ENCODE data around the gene WNT5B.
A peak's percentile ranks its signal among the peaks of the same experiment; 100 is the strongest.

Gene WNT5B

GRCh38 chr12:1628666-1629337 lies at the start of gene WNT5B:
TSS of gene WNT5B (plus strand) at chr12:1629231. CDS start at chr12:1631355, 2,124 bp downstream.
- DNase-seq = no peak

DNA sequence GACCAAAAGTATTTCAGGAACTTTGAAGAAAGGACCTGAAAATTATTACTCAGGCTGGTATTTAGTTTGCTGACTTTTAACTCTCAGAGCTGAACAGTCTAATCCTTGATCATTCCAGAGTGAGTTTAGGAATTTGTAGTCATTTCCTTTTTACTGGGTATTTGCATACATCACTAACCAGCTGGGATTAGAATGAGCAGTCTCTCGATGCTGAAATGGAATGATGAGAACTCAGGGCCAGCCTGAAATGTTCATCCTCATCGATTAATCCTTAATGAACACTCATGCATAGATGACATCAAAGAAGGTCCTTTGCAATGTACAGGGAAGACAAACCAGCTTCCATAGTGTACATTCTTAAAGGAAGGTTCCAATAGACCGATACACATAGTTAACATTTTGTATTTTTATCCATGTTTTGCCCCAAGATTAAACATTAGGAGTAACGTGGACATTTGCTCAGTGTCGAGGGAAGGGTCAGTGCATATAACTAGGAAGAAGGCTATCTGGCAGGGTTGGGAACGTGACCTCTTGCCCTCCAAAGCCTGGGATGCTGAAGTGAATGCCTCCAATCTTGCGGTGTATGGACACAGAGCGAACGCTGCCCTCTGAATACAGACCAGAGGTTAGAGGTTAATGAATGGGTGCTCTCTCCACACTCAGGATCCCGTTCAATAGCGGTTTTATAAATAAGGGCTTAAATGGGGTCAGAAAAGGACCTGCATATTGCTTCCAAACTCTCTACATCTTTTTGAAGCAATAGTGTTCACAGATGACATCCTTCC lies 49.2 kb upstream of the WNT5B start:
- DNase-seq = no peak

DNA sequence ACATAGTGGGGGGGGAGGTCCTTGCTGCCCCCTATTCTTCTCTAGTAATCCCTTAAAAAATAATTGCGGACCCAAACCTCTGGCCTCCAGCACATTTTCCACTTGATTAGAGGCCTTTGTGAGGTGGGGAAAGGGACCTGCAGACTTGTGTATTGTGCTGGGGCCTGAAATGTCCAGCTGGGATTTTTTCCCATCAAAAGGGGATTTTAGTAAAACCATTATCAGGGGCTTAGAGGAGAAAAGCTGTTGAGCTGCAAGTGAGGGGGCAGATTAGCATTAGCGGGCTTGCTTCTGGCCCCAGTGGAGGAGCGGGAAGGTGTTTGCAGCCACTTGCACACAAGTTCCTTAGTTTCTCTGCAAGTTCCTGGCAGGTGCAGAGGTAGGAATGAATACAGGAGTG lies 48.5 kb upstream of the WNT5B start:
- DNase-seq = no peak

DNA sequence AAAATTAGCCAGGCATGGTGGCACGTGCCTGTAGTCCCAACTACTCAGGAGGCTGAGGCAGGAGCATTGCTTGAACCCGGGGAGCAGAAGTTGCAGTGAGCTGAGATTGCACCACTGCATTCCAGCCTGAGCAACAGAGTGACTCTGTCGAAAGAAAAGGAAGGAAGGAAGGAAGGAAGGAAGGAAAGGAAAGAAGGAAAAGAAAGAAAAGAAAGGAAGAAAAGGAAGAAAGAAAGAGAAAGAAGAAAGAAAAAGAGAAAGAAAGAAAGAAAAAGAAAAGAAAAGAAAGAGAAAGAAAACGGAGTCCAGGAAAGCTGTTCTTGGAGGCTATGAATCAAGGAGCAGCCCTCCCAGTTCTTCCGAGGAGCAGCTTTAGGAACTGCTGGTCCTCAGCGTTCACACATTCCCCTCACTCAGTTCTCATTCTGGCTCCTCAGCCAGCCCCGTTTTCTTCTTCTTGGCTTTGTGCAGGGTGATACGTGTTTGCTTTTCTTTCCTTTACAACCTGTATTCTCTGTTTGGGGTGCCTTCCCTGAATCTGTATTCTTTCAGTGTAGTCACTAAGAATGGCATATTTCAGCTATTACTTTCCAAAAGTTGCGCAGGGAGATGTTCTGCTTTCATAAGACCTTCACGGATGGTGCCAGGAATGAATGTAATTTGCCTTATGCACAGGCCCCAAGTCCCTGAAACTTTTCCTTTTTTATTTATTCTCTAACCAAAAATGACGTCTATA lies 46.9 kb upstream of the WNT5B start:
- no peak for DNase-seq

GRCh38 chr12:1582709-1583050 lies 46.4 kb upstream of the WNT5B start:
- no peak for DNase-seq

- peak in 1 of 2 experiments; percentile 39 for DNase-seq
These were observed 45.5 kb upstream of the WNT5B start for GRCh38 chr12:1583421-1584078.

GRCh38 chr12:1584326-1584725 lies 44.7 kb upstream of the WNT5B start:
- DNase-seq = no peak

- DNase-seq = no peak
These were observed 41.0 kb upstream of the WNT5B start for GRCh38 chr12:1587927-1588574.

GRCh38 chr12:1588575-1588947 lies 40.5 kb upstream of the WNT5B start:
- DNase-seq = no peak

DNA sequence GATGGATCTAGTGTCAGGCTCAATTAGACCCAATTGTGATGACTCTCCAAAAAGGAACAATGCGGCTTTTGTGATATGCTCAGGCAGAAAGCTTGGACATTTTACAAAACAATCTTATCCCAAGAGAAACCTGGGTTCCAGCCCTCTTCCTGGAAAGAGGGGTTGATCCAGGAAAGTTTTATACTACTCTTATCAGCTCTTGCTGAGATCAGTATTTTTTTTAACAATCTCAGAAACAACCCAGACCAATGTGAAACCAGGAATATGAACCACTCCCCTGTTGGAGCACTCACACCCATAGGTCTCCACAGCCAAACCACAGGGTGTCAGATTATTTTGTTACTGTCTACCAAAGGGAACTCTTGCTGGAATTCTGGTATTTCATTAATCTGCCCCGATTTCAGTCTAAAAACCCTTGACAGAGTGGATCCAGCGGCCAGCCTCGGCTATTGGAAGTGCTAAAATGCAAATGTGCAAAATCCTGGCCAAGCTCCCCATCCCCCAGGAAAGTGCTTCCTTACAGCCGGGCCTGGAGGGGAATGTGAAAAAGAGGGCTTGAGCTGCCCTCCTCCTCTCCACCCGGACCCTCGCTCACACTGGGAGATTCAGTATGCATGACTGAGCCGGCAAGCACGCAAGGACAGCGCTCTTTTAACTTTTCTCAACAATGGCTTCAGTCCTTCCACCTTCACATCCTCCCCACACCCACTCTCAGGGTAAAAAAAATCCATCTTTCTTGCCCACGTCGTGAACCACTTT lies 38.6 kb upstream of the WNT5B start:
- no peak for DNase-seq

DNA sequence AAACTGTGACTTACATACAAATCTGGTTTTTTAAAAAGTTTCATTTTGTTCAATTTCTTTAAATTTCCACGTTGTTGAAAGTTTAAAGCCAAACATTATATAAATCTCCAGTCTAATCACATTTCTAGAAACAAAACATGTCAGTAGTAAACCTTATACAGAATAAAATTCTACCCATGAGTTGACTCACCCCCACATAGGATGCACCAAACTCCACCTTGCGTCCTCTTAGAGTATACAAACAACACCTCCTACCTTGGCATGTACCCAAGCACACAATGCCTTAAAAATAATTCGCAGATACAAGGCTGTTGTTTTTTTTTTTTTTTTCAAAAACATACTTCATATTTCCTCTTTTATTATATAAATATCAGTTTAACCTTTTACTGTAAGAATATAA lies 38.0 kb upstream of the WNT5B start:
- DNase-seq = no peak

GRCh38 chr12:1591543-1591942 lies 37.5 kb upstream of the WNT5B start:
- no peak for DNase-seq

- no peak for DNase-seq
These were observed 36.4 kb upstream of the WNT5B start for GRCh38 chr12:1592444-1593173.

GRCh38 chr12:1593174-1594005 lies 35.6 kb upstream of the WNT5B start:
- DNase-seq = no peak

DNA sequence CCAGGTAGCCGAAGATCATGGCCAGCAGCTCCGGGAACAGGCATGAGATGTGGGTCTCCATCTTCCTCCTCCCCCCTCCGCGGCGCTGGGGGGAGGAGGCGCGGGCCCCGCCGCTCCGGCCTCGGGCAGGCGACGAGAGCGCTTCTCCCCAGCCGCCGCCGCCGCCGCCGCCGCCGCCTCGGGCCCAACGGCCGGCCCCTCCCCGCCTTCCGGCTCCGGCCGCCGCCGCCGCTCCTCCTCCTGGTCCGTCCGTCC lies 35.1 kb upstream of the WNT5B start:
- DNase-seq = no peak

DNA sequence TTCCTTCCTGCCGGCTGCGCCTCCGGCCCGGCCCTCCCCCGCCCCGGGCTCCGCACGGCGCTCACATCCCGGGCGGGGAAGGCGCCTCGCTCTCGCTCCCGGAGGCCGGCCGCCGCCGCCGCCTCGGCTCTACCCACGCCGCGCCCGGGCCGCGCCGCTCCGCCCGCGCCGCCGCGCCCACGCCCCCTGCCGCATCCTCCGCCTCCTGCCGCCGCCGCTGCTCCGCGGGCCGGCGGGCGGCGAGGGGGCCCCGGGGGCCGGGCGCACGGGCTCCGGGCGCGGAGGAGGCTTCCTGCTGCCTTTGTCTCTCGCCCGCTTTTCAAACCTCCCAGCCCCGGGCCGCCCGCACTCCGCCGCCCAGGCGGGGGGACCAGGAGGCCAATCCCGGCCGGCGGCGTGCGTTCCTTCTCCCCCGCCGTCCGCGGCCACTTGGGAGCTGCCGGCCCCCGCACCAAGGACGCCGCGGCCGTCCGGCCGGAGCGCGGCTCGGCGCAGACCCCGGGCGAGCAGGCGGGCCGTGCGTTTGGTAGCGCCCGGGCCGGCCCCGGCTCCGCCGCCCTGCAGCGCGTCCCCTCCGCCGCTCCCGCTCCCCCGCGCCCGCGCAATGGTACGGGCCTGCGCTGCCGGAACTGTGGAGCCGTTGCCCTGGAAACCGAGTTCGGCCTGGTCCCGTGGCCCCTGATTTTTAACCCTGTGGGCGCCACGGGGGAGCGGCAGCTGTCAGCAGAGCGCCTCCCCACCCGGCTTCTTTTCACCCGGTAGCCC lies 34.6 kb upstream of the WNT5B start, which contains the start of gene FBXL14:
FBXL14 (minus strand) TSS at position 321 of the 765 bp plus-strand sequence. CDS start 515 bp downstream, outside the sequence.
- peak; percentile 42 to 53 for DNase-seq

- DNase-seq = no peak
These were observed 33.9 kb upstream of the WNT5B start for GRCh38 chr12:1595026-1595561.

DNA sequence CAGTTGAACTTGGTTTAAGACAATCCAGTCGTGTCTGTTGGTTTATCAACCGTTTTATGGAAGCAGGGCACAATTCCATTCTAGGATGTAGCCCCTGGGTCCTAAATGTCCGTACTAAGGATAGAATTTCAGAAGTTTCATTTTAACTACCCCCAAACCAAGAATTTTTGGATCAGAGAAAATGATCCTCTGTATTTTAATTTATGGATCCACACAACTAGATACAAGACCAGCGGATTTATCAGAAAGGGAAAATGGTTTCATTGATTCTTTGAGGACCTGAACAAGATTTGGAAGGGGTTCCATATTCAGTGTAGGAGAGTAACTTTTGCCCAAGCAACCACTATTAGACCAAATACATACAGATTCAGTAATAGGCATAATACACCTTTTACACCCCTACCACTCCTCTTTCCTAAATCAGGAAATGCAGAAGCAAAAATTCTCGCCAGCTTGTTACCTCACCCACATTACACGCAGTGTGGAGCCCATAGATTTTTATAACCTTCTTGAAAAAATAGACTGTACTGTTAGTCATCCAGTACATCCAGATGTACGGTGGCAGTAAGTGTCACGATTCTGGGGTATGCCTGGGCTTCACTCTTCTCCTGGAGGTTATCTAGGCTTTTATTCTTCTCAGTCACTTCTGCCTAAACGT lies 33.2 kb upstream of the WNT5B start:
- DNase-seq = no peak

GRCh38 chr12:1598757-1599156 lies 30.3 kb upstream of the WNT5B start:
- DNase-seq = no peak
